Hepatocyte (in vitro differentiated cells): ENCODE measurements around the gene TMEM131L. TPM values are rescaled to one million over a fixed set of nuclear protein-coding genes. Genes with fewer than 3 reads are reported as not detected.
A peak's percentile ranks its signal among the peaks of the same experiment; 100 is the strongest.

ENCODE experiments used
- DNase-seq: peaks from one replicate; pipeline ENCODE4 v3.0.0-alpha.2; 2016; ENCODE audit warnings: low spot score
- H2AFZ ChIP-seq: fragments of 200-600 bp; sonication (generic); 2 replicates; pipeline ENCODE4 v1.6.0; 2016; ENCODE audit warnings: antibody characterized with exemption, mild to moderate bottlenecking
- H3K27ac ChIP-seq: fragments of 200-600 bp; sonication (generic); 2 replicates; pipeline ENCODE4 v1.5.1; 2016; ENCODE audit warnings: mild to moderate bottlenecking
- H3K27me3 ChIP-seq: fragments of 200-600 bp; sonication (generic); 2 replicates; pipeline ENCODE4 v1.6.1; 2016
- H3K36me3 ChIP-seq: fragments of 200-600 bp; sonication (generic); replicated peaks from 2 replicates; pipeline ENCODE4 v1.5.1; 2016; ENCODE audit warnings: low read depth; ENCODE audit not compliant: insufficient read depth
- H3K4me1 ChIP-seq: fragments of 200-600 bp; sonication (generic); 2 replicates; pipeline ENCODE4 v1.5.1; 2016; ENCODE audit warnings: mild to moderate bottlenecking, moderate library complexity; ENCODE audit not compliant: insufficient read depth
- H3K4me2 ChIP-seq: fragments of 200-600 bp; sonication (generic); 2 replicates; pipeline ENCODE4 v1.6.0; 2016
- H3K4me3 ChIP-seq: fragments of 200-600 bp; sonication (generic); 2 replicates; pipeline ENCODE4 v1.5.1; 2016; ENCODE audit warnings: mild to moderate bottlenecking
- H3K79me2 ChIP-seq: fragments of 200-600 bp; sonication (generic); 2 replicates; pipeline ENCODE4 v1.6.0; 2017; ENCODE audit warnings: mild to moderate bottlenecking
- H3K9me2 ChIP-seq: fragments of 200-600 bp; sonication (generic); replicated peaks from 2 replicates; pipeline ENCODE4 v1.6.0; 2017; ENCODE audit warnings: mild to moderate bottlenecking; ENCODE audit not compliant: insufficient read depth
- H3K9me3 ChIP-seq: fragments of 200-600 bp; sonication (generic); 2 replicates; pipeline ENCODE4 v1.5.1; 2016; ENCODE audit warnings: low read depth, mild to moderate bottlenecking
- H4K20me1 ChIP-seq: fragments of 200-600 bp; sonication (generic); 2 replicates; pipeline ENCODE4 v1.6.0; 2016; ENCODE audit warnings: mild to moderate bottlenecking; ENCODE audit not compliant: insufficient read depth, poor library complexity, severe bottlenecking
- CTCF ChIP-seq: fragments of 200-600 bp; sonication (generic); IDR thresholded peaks from 2 replicates; pipeline ENCODE4 v1.5.1; 2016; ENCODE audit warnings: antibody characterized with exemption, mild to moderate bottlenecking; ENCODE audit not compliant: poor library complexity
- EZH2 ChIP-seq: fragments of 200-600 bp; sonication (generic); IDR thresholded peaks from 2 replicates; pipeline ENCODE4 v1.6.1; 2016; ENCODE audit warnings: antibody characterized with exemption, mild to moderate bottlenecking, borderline replicate concordance
- EZH2phosphoT487 ChIP-seq: fragments of 200-600 bp; sonication (generic); IDR thresholded peaks from one replicate; pipeline ENCODE4 v1.6.1; 2018; ENCODE audit warnings: antibody characterized with exemption, mild to moderate bottlenecking, low read depth, moderate library complexity; ENCODE audit not compliant: unreplicated experiment, severe bottlenecking
- WGBS: methylation state at CpG from one replicate; pipeline ENCODE4 v1.1.6; 2016; ENCODE audit warnings: low lambda C conversion rate; ENCODE audit errors: missing lambda C conversion rate; 5-methylcytosine and 5-hydroxymethylcytosine counted together
- polyA plus RNA-seq: library from polyadenylated mRNA; unstranded; fragments of >200 nt; fragmentation: Nextera tagmentation; extraction: Ambion mirVana; gene quantifications from 2 replicates; pipeline ENCODE4 v1.2.1, GENCODE V29; 2016
- total RNA-seq: library from RNA; depleted of rRNA; stranded (reverse); fragments of >200 nt; gene quantifications from 2 replicates; pipeline ENCODE4 v1.2.3, GENCODE V29; 2014

The TMEM131L gene
- total and polyA plus RNA-seq, 2 experiments from 2014 or later, result 6.3 to 10.5 TPM

GRCh38 chr4:153528705-153529485 lies 62.7 kb downstream of the TMEM131L start:
- H3K4me2 ChIP-seq, result no peak overlapping the region
- 89% methylated on average over 6 of the region's 6 CpGs for WGBS
- H3K4me1 ChIP-seq, result peaks cover 34% of the 10 kb centered on the region
- no peaks in the 10 kb centered on the region for H4K20me1 ChIP-seq
- no peaks in the 10 kb centered on the region for H3K9me2 ChIP-seq
- no peak for TF ChIP-seq EZH2
- no peaks in the 10 kb centered on the region for H3K9me3 ChIP-seq
- H2AFZ ChIP-seq, result no peak overlapping the region
- H3K36me3 ChIP-seq, result no peaks in the 10 kb centered on the region
- peaks cover 27% of the 10 kb centered on the region for H3K79me2 ChIP-seq
- H3K27me3 ChIP-seq, result no peaks in the 10 kb centered on the region
- peak overlapping the region; percentile 33 for H3K27ac ChIP-seq
- H3K4me3 ChIP-seq, result no peak overlapping the region
- no peak for DNase-seq

- TF ChIP-seq CTCF (no peak), EZH2 (no peak), EZH2phosphoT487 (no peak)
- no peak overlapping the region for H3K4me2 ChIP-seq
- DNase-seq, result no peak
- no peak overlapping the region for H2AFZ ChIP-seq
- H3K9me3 ChIP-seq, result no peaks in the 10 kb centered on the region
- 75% methylated on average over 3 of the region's 3 CpGs for WGBS
- no peak overlapping the region for H3K4me3 ChIP-seq
- H4K20me1 ChIP-seq, result no peaks in the 10 kb centered on the region
- no peaks in the 10 kb centered on the region for H3K9me2 ChIP-seq
- H3K36me3 ChIP-seq, result no peaks in the 10 kb centered on the region
- peaks cover 25% of the 10 kb centered on the region for H3K79me2 ChIP-seq
- peaks cover 27% of the 10 kb centered on the region for H3K4me1 ChIP-seq
- H3K27me3 ChIP-seq, result no peaks in the 10 kb centered on the region
- peak overlapping the region; percentile 33 for H3K27ac ChIP-seq
Measured at GRCh38 chr4:153529646-153530045, 63.5 kb downstream of the TMEM131L start.

GRCh38 chr4:153530284-153530999 lies 64.3 kb downstream of the TMEM131L start:
- H3K4me2 ChIP-seq, result no peak overlapping the region
- H3K27ac ChIP-seq, result peak overlapping the region; percentile 33
- H3K4me3 ChIP-seq, result no peak overlapping the region
- no peak overlapping the region for H2AFZ ChIP-seq
- no peaks in the 10 kb centered on the region for H3K27me3 ChIP-seq
- WGBS, result 72% methylated on average over 8 of the region's 8 CpGs
- H3K4me1 ChIP-seq, result peaks cover 24% of the 10 kb centered on the region
- DNase-seq, result no peak
- no peaks in the 10 kb centered on the region for H3K9me2 ChIP-seq
- peaks cover 19% of the 10 kb centered on the region for H3K79me2 ChIP-seq
- H3K36me3 ChIP-seq, result no peaks in the 10 kb centered on the region
- no peaks in the 10 kb centered on the region for H3K9me3 ChIP-seq
- no peaks in the 10 kb centered on the region for H4K20me1 ChIP-seq
- TF ChIP-seq EZH2phosphoT487 (no peak), CTCF (no peak), EZH2 (no peak)

- Histone ChIP-seq H3K4me1 (peaks cover 24% of the 10 kb centered on the region), H4K20me1 (no peaks in the 10 kb centered on the region), H3K79me2 (peaks cover 14% of the 10 kb centered on the region), H3K27ac (no peak overlapping the region), H2AFZ (no peak overlapping the region), H3K9me2 (no peaks in the 10 kb centered on the region), H3K9me3 (no peaks in the 10 kb centered on the region), H3K4me3 (no peak overlapping the region), H3K36me3 (no peaks in the 10 kb centered on the region), H3K27me3 (no peaks in the 10 kb centered on the region), H3K4me2 (no peak overlapping the region)
- no peak for DNase-seq
- TF ChIP-seq EZH2phosphoT487, result no peak
- no peak for TF ChIP-seq EZH2
- TF ChIP-seq CTCF, result no peak
- 86% methylated on average over 1 of the region's 1 CpG for WGBS
Measured at GRCh38 chr4:153531000-153531358, 64.8 kb downstream of the TMEM131L start.
